ENCODE data around the gene CELA2B.
"Not testable (repeated sequence)": the region's sequence is repeated elsewhere in the genome, so short reads cannot be mapped to it uniquely, and the experiment has no call there.

DNA sequence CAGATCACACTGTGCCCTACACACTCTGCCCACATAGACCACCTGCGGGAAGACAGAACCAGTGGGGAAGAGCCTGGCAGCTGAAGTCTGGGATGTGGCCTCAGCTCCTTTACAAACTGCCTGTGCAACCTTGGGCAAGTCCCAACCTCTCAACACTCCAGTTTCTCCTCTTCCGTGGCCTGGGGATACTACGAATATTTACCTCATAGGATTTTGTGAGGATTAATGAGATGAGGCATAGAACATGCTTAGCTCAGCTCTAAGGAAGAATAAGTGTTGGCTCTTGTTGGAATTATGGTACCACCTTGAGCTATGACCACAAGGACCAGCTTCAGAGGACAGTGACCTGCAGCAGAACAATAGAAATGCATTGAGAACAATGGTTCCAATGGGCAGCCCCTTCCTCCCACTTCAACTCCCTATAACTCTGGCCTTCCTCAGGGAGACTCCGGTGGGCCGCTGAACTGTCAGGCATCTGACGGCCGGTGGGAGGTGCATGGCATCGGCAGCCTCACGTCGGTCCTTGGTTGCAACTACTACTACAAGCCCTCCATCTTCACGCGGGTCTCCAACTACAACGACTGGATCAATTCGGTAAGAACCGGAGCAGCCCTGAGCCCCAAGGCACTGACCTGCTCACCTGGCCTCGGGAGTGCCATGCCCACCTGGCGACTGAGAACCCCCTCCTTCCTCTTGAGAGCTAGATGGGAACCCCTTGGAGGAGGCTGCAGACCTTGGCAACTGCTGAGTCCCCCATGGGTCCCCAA lies 11.1 kb downstream of the CELA2B start:
- TF ChIP-seq, protein P1, sequence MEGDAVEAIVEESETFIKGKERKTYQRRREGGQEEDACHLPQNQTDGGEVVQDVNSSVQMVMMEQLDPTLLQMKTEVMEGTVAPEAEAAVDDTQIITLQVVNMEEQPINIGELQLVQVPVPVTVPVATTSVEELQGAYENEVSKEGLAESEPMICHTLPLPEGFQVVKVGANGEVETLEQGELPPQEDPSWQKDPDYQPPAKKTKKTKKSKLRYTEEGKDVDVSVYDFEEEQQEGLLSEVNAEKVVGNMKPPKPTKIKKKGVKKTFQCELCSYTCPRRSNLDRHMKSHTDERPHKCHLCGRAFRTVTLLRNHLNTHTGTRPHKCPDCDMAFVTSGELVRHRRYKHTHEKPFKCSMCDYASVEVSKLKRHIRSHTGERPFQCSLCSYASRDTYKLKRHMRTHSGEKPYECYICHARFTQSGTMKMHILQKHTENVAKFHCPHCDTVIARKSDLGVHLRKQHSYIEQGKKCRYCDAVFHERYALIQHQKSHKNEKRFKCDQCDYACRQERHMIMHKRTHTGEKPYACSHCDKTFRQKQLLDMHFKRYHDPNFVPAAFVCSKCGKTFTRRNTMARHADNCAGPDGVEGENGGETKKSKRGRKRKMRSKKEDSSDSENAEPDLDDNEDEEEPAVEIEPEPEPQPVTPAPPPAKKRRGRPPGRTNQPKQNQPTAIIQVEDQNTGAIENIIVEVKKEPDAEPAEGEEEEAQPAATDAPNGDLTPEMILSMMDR (IDR thresholded peaks at IDR 0.05): not testable (repeated sequence)
- not testable (repeated sequence) for TF ChIP-seq POLR2A (IDR thresholded peaks at IDR 0.05)

All from right lobe of liver (tissue), 4 donors.